ENCODE results near the gene SLC66A1.
"Not testable (repeated sequence)": the region's sequence is repeated elsewhere in the genome, so short reads cannot be mapped to it uniquely, and the experiment has no call there.

Gene SLC66A1

GRCh38 chr1:19311931-19312781 is at the start of gene SLC66A1, which contains the start of gene AKR7A2:
TSS of gene SLC66A1 (plus strand) at chr1:19312326. CDS start at chr1:19317678, 5,352 bp downstream.
TSS of gene AKR7A2 (minus strand) at chr1:19312144. CDS start at chr1:19312124, 20 bp downstream.
- DNase-seq = peak; percentile 88

DNA sequence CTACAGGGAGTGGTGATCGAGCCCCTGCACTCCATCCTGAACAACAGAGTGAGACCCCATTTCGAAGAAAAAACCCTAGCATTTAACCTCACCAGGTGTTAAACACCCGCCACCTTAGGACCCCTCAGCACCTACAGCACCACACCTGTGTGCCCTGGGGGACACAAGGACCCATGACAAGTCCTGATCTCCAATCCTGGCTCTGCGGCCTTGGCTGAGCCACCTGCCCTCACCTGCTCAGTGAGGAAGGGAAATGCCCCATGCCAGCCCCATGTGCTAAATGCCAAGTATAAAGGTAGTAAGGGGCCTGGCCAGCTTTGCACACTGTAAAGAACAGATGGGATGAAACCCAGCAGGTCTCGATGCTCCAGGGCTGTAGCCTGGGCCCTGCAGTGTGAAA is 49.4 kb upstream of the SLC66A1 start:
- no peak for DNase-seq

- DNase-seq = no peak
Measured at GRCh38 chr1:19268445-19268844, 43.7 kb upstream of the SLC66A1 start.

DNA sequence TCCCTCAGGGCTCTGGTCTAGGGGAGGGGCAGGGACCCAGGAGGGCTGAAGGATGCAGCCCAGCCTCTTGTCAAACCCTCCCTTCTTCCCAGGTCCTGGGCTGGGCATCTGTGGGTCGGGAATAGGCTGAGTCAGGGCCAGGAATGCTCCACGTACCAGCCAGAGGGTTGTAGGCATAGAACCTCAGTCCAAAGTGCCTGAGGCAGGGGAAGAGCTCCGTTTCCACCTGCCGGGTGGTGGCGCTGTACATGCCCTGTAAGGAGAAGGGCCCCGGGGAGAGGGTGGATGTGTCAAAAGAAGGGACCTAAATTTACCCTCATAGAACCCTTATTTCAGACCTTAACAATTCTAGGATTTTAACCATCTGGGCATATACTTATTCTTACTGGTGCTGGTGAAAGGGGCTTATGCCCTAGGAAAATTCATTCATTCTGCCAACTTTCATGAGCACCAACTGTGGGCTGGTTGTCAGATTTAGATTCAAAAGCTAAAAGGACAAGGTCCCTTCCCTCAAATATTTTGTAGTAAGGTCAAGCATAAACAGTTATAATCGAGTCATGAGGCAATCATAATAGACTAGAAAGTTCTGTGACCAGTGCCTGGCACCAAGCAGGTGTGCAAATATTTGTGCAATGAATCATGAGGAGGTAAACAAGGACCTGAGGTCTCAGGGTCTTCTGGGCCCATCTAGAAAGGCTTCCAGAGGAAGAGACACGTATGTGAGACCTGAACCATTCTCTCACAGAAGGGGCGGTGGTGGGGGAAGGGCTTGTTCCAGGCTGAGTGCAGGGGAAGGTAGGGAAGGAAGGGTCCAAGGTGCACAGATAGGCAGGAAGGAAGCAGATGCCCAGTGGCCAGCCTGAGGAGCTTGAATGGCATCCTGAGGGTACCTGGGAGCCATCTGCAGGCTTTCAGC is 42.4 kb upstream of the SLC66A1 start:
- DNase-seq = not testable (repeated sequence)

GRCh38 chr1:19270343-19270730 is 41.8 kb upstream of the SLC66A1 start:
- not testable (repeated sequence) for DNase-seq

- DNase-seq = no peak
Measured at GRCh38 chr1:19272064-19272463, 40.1 kb upstream of the SLC66A1 start.

DNA sequence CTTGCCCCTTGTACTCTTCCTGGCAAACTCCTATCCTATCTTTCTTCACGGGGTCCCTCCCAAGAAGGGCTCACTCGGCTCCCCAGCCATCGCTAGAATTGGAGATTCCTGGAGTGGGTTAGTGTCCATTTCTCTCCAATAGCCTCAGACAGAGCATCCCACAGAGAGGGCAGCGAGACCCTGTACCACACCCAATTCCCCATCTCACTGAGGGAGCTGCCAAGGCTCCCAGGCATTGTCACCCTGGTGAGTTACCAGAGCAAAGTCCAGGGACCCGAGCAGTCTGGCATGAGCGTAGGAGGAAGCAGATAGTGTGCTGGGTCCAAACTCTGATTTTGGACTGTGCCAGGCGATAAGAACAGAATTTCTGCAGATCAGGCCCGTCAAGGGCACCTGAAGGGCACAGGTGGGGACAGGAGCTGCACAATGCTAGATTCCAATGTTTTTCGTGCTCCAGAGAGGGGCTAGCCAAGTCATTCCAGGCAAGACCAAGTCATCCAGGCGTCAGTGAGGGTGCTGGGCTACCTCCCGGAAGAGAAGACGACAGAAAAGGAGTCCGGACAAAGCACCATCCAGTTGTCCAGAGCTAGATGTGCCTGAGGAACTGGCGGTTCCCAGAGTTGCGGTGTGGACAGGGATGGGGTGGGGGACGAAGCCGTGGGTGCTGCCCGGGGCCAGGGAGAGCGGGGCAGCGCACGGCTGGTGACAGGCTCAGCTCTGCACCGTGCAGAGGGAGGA is 38.9 kb upstream of the SLC66A1 start:
- DNase-seq = no peak

- not testable (repeated sequence) for DNase-seq
Measured at GRCh38 chr1:19273844-19274531, 38.1 kb upstream of the SLC66A1 start.

DNA sequence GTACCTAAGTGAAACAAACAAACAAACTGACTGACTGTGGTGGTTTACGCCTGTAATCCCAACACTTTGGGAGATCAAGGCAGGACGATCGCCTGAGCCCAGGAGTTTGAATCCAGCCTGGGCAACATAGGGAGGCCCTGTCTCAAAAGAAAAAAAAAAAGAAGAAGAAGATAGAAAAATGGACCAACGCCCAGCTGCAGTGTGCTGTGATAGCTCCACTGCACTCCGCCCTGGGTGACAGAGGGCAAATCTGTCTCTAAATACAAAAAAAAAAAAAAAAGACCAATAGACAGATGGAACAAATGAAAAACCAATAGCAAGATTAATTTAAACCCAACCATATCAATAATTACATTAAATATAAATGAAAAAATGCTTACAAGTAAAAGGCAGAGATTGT is 37.5 kb upstream of the SLC66A1 start:
- no peak for DNase-seq

- DNase-seq = no peak
Measured at GRCh38 chr1:19283891-19284290, 28.2 kb upstream of the SLC66A1 start.

DNA sequence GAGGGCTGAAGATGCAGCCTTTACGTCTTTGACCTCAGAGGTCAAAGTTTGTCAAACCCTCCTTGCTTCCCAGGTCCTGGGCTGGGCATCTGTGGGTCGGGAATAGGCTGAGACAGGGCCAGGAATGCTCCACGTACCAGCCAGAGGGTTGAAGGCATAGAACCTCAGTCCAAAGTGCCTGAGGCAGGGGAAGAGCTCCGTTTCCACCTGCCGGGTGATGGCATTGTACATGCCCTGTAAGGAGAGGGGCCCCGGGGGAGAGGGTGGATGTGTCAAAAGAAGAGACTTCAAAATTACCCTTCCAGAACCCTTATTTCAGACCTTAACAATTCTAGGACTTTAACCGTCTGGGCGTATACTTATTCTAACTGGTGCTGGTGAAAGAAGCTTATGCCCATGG is 27.2 kb upstream of the SLC66A1 start:
- no peak for DNase-seq

DNA sequence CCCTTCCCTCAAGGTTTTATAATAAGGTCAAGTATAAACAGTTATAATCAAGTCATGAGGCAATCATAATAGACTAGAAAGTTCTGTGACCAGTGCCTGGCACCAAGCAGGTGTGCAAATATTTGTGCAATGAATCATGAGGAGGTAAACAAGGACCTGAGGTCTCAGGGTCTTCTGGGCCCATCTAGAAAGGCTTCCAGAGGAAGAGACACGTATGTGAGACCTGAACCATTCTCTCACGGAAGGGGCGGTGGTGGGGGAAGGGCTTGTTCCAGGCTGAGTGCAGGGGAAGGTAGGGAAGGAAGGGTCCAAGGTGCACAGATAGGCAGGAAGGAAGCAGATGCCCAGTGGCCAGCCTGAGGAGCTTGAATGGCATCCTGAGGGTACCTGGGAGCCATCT is 26.8 kb upstream of the SLC66A1 start:
- not testable (repeated sequence) for DNase-seq

DNA sequence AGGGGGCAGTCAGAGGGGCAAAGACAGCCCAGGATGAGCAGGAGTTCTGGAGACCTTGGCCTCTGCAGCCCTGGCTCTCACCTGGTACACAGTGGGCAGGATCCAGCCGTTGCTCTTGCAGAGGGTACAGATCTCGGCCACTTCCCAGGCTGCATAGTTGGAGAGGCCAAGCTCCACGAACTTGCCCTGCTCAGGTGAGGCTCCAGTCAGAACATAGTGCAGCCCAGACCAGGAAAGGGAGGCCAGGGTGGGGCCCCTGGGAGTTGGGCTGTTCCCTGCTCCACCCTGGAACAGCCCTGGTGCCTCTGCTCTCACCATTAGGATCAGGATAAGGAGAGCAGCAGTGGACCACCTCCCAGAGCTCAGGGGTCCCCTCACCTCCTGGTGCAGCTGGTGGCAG is 26.3 kb upstream of the SLC66A1 start:
- not testable (repeated sequence) for DNase-seq

DNA sequence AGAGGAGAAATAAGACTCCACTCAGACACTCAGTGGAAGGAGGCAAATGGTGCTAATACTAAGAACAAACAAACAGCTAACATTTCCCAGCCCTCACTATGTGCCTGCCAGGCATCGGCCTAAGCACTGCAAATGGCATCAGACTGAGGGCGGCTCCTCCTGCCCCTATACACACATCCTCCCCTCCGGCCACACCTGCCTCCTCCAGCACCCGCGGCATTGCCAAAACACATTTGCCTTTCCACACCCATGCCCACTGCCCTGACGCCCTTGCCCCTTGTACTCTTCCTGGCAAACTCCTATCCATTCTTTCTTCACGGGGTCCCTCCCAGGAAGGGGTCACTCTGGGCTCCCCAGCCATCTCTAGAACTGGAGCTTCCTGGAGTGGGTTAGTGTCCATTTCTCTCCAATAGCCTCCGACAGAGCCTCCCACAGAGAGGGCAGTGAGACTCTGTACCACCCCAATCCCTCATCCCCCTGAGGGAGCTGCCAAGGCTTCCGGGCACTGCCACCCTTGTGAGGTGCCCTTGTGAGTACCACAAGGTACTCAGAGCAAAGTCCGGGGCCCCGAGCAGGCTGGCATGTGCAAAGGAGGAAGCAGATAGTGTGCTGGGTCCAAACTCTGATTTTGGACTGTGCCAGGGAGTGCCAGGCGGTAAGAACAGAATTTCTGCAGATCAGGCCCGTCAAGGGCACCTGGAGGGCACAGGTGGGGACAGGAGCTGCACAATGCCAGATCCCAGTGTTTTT is 24.5 kb upstream of the SLC66A1 start:
- no peak for DNase-seq

GRCh38 chr1:19288324-19289241 is 23.5 kb upstream of the SLC66A1 start, which contains the start of gene AKR7A3:
TSS of gene AKR7A3 (minus strand) at chr1:19288770. CDS start at chr1:19288709, 61 bp downstream.
- DNase-seq = peak; percentile 67

DNA sequence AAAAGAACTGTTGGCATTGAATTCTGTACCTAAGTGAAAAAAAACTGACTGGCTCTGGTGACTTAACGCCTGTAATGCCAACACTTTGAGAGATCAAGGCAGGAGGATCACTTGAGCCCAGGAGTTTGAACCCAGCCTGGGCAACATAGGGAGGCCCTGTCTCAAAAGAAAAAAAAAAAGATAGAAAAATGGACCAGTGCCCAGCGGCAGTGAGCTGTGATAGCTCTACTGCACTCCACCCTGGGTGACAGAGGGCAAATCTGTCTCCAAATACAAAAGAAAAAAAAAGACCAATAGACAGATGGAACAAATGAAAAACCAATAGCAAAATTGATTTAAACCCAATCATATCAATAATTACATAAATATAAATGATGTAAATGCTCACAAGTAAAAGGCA is 22.9 kb upstream of the SLC66A1 start:
- no peak for DNase-seq

DNA sequence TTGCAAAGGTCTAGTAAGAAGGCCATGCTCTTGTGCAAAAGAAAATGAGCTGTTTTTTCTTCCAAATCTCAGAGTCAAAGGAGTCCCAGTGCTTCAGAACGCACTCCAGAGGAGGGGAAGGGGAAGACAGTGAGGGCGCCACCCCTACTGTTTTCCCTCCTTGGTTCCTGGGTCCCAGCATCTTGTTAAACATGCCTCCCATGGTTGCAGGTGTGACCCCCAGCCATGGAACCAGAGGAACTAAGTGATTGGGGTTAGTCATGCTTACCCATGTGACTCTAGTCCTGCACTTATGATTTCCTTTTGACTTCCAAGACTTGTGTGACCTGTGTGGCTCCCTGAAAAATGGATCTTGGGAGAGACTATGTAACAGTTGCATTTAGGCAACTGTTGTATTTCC is 17.5 kb upstream of the SLC66A1 start:
- DNase-seq = no peak

GRCh38 chr1:19300211-19300610 is 11.9 kb upstream of the SLC66A1 start:
- no peak for DNase-seq

DNA sequence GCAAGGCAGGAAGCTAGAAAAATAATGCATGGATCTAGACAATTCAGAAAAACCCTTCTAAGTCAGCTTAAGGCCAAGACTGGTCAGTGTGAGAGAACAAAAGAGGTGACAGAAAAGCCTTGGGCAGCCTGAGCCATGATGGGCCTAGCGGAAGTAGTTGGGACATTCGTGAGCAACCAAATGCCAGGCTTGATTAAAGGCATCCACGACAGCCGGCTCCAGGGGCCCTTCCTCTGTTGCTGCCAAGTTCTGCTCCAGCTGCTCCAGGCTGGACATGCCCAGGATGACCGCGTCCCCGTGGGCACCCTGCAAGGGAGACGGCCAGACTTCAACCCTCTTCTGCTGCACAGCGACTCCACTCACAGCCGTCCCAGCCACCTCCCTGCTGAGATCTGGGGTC is 8.0 kb upstream of the SLC66A1 start:
- not testable (repeated sequence) for DNase-seq

- no peak for DNase-seq
Measured at GRCh38 chr1:19305880-19306279, 6.2 kb upstream of the SLC66A1 start.

All from stimulated activated CD4-positive, alpha-beta T cell treated with anti-CD3 and anti-CD28 coated beads, Interleukin-4, amount 100 ng/mL, for 1 hour (primary cell).